Measurements from ENCODE around the gene MARF1. TPM values are rescaled to one million over a fixed set of nuclear protein-coding genes. Genes with fewer than 3 reads are reported as not detected.
"Not testable (repeated sequence)": the region's sequence is repeated elsewhere in the genome, so short reads cannot be mapped to it uniquely, and the experiment has no call there.

MARF1 gene
- polyA plus RNA-seq, 1 donor (not counting 4 experiments of a cell fraction or from before 2014, with no cell fraction given) = 12.5 TPM

DNA sequence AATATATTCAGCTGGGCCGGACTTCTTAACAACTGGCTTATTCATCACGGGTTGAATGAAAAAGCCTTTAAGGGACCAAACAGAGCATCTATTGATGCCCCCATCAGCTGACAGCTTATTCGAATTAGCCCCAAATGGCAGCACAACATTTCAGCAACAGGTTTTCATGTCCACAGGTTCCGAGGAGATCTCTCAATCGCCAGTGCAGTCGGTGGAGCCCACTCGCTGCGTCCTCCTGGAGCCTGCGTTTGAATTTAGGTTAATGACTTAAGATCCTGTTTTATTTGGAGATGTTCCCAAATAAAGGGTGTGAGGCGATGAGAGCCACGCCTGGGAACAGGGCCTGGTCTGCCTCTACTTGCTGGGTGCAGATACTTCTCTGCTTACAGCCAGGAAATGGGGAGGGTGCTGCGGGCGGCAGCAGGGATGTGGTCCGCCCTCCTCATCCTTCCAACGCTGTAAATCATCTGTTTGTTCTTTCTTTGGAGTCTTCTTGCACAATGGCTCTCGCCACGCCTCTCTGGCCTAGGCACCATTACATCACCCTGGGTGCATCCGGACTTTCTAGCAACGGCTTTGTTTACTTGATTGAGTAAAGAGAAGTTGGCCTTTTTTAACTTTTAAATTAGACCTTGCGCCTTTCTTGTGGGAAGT lies 29.7 kb upstream of the MARF1 start:
- no peaks in the 10 kb centered on the region for H3K27me3 ChIP-seq (ENCODE audit: control insufficient read depth, extremely low read depth, insufficient read depth, low read length)
- DNase-seq (ENCODE audit: low read depth, low spot score) = peak; percentile 80
- H4K20me1 ChIP-seq (ENCODE audit: control insufficient read depth, extremely low read depth, insufficient read depth, low read length) = no peaks in the 10 kb centered on the region
- peak overlapping the region in 2 of 3 experiments; percentile 41 to 48 for H3K4me3 ChIP-seq (ENCODE audit: control insufficient read depth in 2 of 3, extremely low read depth in 1 of 3, insufficient read depth in 2 of 3, low read depth in 1 of 3, low read length in 3 of 3)
- peaks cover 14 to 32% of the 10 kb centered on the region in 2 experiments for H3K36me3 ChIP-seq (ENCODE audit: control insufficient read depth in 2 of 2, extremely low read depth in 1 of 2, insufficient read depth in 2 of 2, low read length in 2 of 2)
- FAIRE-seq = peak; percentile 59
- TF ChIP-seq, protein P1, sequence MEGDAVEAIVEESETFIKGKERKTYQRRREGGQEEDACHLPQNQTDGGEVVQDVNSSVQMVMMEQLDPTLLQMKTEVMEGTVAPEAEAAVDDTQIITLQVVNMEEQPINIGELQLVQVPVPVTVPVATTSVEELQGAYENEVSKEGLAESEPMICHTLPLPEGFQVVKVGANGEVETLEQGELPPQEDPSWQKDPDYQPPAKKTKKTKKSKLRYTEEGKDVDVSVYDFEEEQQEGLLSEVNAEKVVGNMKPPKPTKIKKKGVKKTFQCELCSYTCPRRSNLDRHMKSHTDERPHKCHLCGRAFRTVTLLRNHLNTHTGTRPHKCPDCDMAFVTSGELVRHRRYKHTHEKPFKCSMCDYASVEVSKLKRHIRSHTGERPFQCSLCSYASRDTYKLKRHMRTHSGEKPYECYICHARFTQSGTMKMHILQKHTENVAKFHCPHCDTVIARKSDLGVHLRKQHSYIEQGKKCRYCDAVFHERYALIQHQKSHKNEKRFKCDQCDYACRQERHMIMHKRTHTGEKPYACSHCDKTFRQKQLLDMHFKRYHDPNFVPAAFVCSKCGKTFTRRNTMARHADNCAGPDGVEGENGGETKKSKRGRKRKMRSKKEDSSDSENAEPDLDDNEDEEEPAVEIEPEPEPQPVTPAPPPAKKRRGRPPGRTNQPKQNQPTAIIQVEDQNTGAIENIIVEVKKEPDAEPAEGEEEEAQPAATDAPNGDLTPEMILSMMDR (optimal IDR thresholded peaks at IDR 0.05 in 1 of 3, IDR thresholded peaks at IDR 0.05 in 1 of 3, conservative IDR thresholded peaks at IDR 0.05 in 1 of 3; ENCODE audit: extremely low read depth in 1 of 3, insufficient read depth in 2 of 3, low read length in 3 of 3) = no peak
- no peak for TF ChIP-seq EZH2 (IDR thresholded peaks at IDR 0.05; ENCODE audit: low read length)
- no peaks in the 10 kb centered on the region for H3K9me3 ChIP-seq (ENCODE audit: control insufficient read depth, low read depth, low read length)
- peaks cover 36% of the 10 kb centered on the region for H3K79me2 ChIP-seq (ENCODE audit: control insufficient read depth, insufficient read depth, low read length)
- peak overlapping the region; percentile 97 for H3K27ac ChIP-seq (ENCODE audit: control insufficient read depth, insufficient read depth, low read length)
- H2AFZ ChIP-seq (ENCODE audit: control insufficient read depth, low read length) = peak overlapping the region; percentile 53
- dilution Hi-C loops (cut with MboI; ENCODE audit: extremely low pct_ligation_motif_present, low sequenced_read_pairs) = no loop called here
- H3K9me1 ChIP-seq (ENCODE audit: control insufficient read depth, extremely low read depth, insufficient read depth, low read length) = peaks cover 2% of the 10 kb centered on the region
- H3K9ac ChIP-seq (ENCODE audit: control insufficient read depth, extremely low read depth, insufficient read depth, low read length) = peak overlapping the region; percentile 87
- H3K4me2 ChIP-seq (ENCODE audit: control insufficient read depth, extremely low read depth, insufficient read depth, low read depth, low read length) = peak overlapping the region; percentile 87
- peaks cover 44% of the 10 kb centered on the region for H3K4me1 ChIP-seq (ENCODE audit: control insufficient read depth, extremely low read depth, insufficient read depth, low read length)

DNA sequence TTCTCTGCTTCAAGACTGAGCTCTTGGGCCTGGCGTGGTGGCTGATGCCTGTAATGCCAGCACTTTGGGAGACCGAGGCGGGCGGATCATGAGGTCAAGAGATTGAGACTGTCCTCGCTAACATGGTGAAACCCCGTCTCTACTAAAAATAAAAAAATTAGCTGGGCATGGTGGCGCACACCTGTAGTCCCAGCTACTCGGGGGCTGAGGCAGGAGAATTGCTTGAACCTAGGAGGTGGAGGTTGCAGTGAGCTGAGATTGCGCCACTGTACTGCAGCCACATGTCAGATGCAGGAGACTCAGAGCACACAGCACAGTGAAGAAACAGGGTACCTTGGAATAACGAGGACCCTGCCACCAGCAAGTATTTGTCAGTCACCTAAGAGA lies 29.2 kb upstream of the MARF1 start:
- dilution Hi-C loops (cut with MboI; ENCODE audit: extremely low pct_ligation_motif_present, low sequenced_read_pairs); H3K9me3 ChIP-seq (ENCODE audit: control insufficient read depth, low read depth, low read length); H3K27me3 ChIP-seq (ENCODE audit: control insufficient read depth, extremely low read depth, insufficient read depth, low read length); H4K20me1 ChIP-seq (ENCODE audit: control insufficient read depth, extremely low read depth, insufficient read depth, low read length); H3K9me1 ChIP-seq (ENCODE audit: control insufficient read depth, extremely low read depth, insufficient read depth, low read length); H2AFZ ChIP-seq (ENCODE audit: control insufficient read depth, low read length); FAIRE-seq; DNase-seq (ENCODE audit: low read depth, low spot score): not testable (repeated sequence)
- H3K27ac ChIP-seq (ENCODE audit: control insufficient read depth, insufficient read depth, low read length) = peak overlapping the region; percentile 97
- peaks cover 34% of the 10 kb centered on the region for H3K79me2 ChIP-seq (ENCODE audit: control insufficient read depth, insufficient read depth, low read length)
- H3K4me2 ChIP-seq (ENCODE audit: control insufficient read depth, extremely low read depth, insufficient read depth, low read depth, low read length) = peak overlapping the region; percentile 87
- peaks cover 14 to 37% of the 10 kb centered on the region in 2 experiments for H3K36me3 ChIP-seq (ENCODE audit: control insufficient read depth in 2 of 2, extremely low read depth in 1 of 2, insufficient read depth in 2 of 2, low read length in 2 of 2)
- peak overlapping the region in 1 of 3 experiments; percentile 24 for H3K4me3 ChIP-seq (ENCODE audit: control insufficient read depth in 2 of 3, extremely low read depth in 1 of 3, insufficient read depth in 2 of 3, low read depth in 1 of 3, low read length in 3 of 3)
- H3K9ac ChIP-seq (ENCODE audit: control insufficient read depth, extremely low read depth, insufficient read depth, low read length) = peak overlapping the region; percentile 87
- H3K4me1 ChIP-seq (ENCODE audit: control insufficient read depth, extremely low read depth, insufficient read depth, low read length) = peaks cover 44% of the 10 kb centered on the region
